GM19438 (cell line): Measurements from ENCODE around the gene SRSF4.

ENCODE experiments used
- ATAC-seq: cut with Tn5 transposase; IDR thresholded peaks from one replicate; pipeline ENCODE4 v1.9.1; 2021; ENCODE audit warnings: low read depth; ENCODE audit not compliant: unreplicated experiment

Gene SRSF4

GRCh38 chr1:29100487-29100886 is 81.2 kb downstream of the SRSF4 start:
- no peak for ATAC-seq

GRCh38 chr1:29099286-29099685 is 82.4 kb downstream of the SRSF4 start:
- no peak for ATAC-seq
